AG09309 (cell line): ENCODE data around the gene HDLBP.

Source experiments
- DNase-seq: peaks from one replicate; pipeline ENCODE4 v3.0.0-alpha.2; 2010; ENCODE audit warnings: low read depth
- H3K4me3 ChIP-seq: 2 replicates; pipeline ENCODE4 v1.5.1; 2011; ENCODE audit warnings: mild to moderate bottlenecking, low read depth, low read length, moderate library complexity; ENCODE audit not compliant: control insufficient read depth
- TF ChIP-seq, protein P1 (sequence below): IDR thresholded peaks from 2 replicates; pipeline ENCODE4 v1.5.1; 2011; ENCODE audit warnings: mild to moderate bottlenecking, low read depth, low read length, inconsistent platforms; ENCODE audit not compliant: insufficient read depth, control insufficient read depth; ENCODE audit errors: missing control alignments

Gene HDLBP

GRCh38 chr2:241270531-241270930, 44.9 kb downstream of the HDLBP start:
- TF ChIP-seq, protein P1, sequence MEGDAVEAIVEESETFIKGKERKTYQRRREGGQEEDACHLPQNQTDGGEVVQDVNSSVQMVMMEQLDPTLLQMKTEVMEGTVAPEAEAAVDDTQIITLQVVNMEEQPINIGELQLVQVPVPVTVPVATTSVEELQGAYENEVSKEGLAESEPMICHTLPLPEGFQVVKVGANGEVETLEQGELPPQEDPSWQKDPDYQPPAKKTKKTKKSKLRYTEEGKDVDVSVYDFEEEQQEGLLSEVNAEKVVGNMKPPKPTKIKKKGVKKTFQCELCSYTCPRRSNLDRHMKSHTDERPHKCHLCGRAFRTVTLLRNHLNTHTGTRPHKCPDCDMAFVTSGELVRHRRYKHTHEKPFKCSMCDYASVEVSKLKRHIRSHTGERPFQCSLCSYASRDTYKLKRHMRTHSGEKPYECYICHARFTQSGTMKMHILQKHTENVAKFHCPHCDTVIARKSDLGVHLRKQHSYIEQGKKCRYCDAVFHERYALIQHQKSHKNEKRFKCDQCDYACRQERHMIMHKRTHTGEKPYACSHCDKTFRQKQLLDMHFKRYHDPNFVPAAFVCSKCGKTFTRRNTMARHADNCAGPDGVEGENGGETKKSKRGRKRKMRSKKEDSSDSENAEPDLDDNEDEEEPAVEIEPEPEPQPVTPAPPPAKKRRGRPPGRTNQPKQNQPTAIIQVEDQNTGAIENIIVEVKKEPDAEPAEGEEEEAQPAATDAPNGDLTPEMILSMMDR = no peak
- H3K4me3 ChIP-seq = peak overlapping the region; percentile 63
- no peak for DNase-seq

- H3K4me3 ChIP-seq = peak overlapping the region; percentile 63
- DNase-seq = no peak
- TF ChIP-seq, protein P1 = no peak
Measured at GRCh38 chr2:241269707-241270520, 45.6 kb downstream of the HDLBP start.

GRCh38 chr2:241268716-241269445, 46.6 kb downstream of the HDLBP start:
- TF ChIP-seq, protein P1 = no peak
- peak overlapping the region; percentile 2 for H3K4me3 ChIP-seq
- peak; percentile 11 for DNase-seq

GRCh38 chr2:241268306-241268705, 47.2 kb downstream of the HDLBP start:
- TF ChIP-seq, protein P1 = no peak
- DNase-seq = no peak
- no peak overlapping the region for H3K4me3 ChIP-seq

- no peak overlapping the region for H3K4me3 ChIP-seq
- DNase-seq = no peak
- TF ChIP-seq, protein P1 = no peak
Measured at GRCh38 chr2:241267249-241268067, 48.0 kb downstream of the HDLBP start.

DNA sequence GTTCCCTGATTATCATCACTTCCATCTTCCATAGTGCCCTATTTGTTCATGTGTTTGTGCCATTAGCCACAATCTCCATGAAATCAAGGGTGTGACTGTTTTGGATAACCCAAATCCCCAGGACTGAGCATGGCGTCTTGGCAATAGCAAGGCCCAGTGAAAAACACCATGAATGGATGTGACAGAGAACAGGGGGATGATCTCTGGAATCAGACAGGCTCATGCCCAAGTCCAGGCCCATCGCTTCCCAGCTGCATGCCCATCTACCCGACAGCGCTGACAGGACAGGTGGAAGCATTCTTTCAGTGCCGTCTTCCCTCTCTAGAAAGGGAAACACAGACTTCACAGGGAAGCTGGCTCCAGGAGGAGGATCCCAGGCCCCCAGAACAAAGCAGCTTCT, 50.0 kb downstream of the HDLBP start:
- no peak for DNase-seq
- H3K4me3 ChIP-seq = no peak overlapping the region
- TF ChIP-seq, protein P1 = no peak
